ENCODE data around the gene QDPR. TPM values are rescaled to one million over a fixed set of nuclear protein-coding genes. Genes with fewer than 3 reads are reported as not detected.

The QDPR gene
- total RNA-seq, 1 donor from 2014 or later: 52.4 TPM

GRCh38 chr4:17489721-17490120 lies 22.2 kb downstream of the QDPR start:
- Mint-ChIP-seq H3K27me3 (no peaks in the 10 kb centered on the region), H3K36me3 (peaks cover 27% of the 10 kb centered on the region), H3K4me1 (ENCODE audit: unreplicated experiment) (peaks cover 4% of the 10 kb centered on the region), H3K4me3 (no peak overlapping the region), H3K27ac (no peak overlapping the region), H3K9me3 (no peaks in the 10 kb centered on the region)
- DNase-seq (ENCODE audit: extremely low spot score, unreplicated experiment): no peak
- TF ChIP-seq, protein P1, sequence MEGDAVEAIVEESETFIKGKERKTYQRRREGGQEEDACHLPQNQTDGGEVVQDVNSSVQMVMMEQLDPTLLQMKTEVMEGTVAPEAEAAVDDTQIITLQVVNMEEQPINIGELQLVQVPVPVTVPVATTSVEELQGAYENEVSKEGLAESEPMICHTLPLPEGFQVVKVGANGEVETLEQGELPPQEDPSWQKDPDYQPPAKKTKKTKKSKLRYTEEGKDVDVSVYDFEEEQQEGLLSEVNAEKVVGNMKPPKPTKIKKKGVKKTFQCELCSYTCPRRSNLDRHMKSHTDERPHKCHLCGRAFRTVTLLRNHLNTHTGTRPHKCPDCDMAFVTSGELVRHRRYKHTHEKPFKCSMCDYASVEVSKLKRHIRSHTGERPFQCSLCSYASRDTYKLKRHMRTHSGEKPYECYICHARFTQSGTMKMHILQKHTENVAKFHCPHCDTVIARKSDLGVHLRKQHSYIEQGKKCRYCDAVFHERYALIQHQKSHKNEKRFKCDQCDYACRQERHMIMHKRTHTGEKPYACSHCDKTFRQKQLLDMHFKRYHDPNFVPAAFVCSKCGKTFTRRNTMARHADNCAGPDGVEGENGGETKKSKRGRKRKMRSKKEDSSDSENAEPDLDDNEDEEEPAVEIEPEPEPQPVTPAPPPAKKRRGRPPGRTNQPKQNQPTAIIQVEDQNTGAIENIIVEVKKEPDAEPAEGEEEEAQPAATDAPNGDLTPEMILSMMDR (conservative IDR thresholded peaks at IDR 0.05): no peak

DNA sequence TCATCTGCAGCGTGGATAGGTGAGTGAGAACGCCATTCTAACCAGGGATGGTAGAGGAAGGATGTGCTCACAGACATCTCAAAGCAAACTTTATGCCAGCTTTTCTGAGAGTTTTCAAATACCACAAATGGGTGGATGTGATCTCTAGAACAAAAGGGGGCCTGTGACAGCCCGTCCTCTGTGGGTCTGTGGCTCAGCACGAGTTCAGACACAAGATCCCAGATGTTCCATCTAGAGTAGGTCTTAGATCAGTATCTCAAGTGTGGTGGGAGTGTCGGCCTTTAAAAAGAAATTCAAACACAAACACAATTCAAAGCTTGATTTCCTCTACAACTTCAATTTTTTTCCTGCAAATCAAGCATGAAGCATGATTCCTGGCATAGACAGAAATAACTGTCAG lies 22.8 kb downstream of the QDPR start:
- no peaks in the 10 kb centered on the region for H3K27me3 Mint-ChIP-seq
- no peak for DNase-seq (ENCODE audit: extremely low spot score, unreplicated experiment)
- H3K36me3 Mint-ChIP-seq: peaks cover 27% of the 10 kb centered on the region
- TF ChIP-seq, protein P1 (conservative IDR thresholded peaks at IDR 0.05): no peak
- no peaks in the 10 kb centered on the region for H3K9me3 Mint-ChIP-seq
- no peak overlapping the region for H3K4me3 Mint-ChIP-seq
- H3K27ac Mint-ChIP-seq: no peak overlapping the region
- H3K4me1 Mint-ChIP-seq (ENCODE audit: unreplicated experiment): peaks cover 4% of the 10 kb centered on the region

DNA sequence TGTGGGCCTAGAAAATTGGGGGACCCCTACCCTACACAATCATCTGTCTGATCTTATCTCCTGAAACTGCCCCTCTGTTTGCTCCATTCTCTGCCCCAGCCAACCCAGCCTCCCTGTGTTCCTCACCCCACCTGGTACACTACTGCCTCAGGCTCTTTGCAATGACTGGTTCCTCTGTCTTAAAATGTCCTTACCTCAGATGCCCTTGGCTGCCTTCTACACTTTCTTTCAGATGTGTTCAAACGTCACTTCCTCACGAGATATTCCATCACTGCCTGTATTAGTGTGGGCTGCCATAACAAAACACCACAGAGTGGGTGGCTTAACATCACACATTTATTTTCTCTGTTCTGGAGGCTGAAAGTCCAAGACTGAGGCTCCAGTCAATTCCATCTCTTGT lies 29.2 kb downstream of the QDPR start:
- no peak for DNase-seq (ENCODE audit: extremely low spot score, unreplicated experiment)
- Mint-ChIP-seq H3K4me1 (ENCODE audit: unreplicated experiment) (no peaks in the 10 kb centered on the region), H3K4me3 (no peak overlapping the region), H3K27me3 (no peaks in the 10 kb centered on the region), H3K9me3 (no peaks in the 10 kb centered on the region), H3K27ac (no peak overlapping the region), H3K36me3 (peaks cover 15% of the 10 kb centered on the region)
- TF ChIP-seq, protein P1 (conservative IDR thresholded peaks at IDR 0.05): no peak

- TF ChIP-seq, protein P1 (conservative IDR thresholded peaks at IDR 0.05): no peak
- Mint-ChIP-seq H3K27ac (no peak overlapping the region), H3K36me3 (peaks cover 8% of the 10 kb centered on the region), H3K4me1 (ENCODE audit: unreplicated experiment) (peaks cover 6% of the 10 kb centered on the region), H3K4me3 (no peak overlapping the region), H3K9me3 (no peaks in the 10 kb centered on the region), H3K27me3 (no peaks in the 10 kb centered on the region)
- no peak for DNase-seq (ENCODE audit: extremely low spot score, unreplicated experiment)
Measured at GRCh38 chr4:17480955-17481354, 30.9 kb downstream of the QDPR start.

- Mint-ChIP-seq H3K27ac (no peak overlapping the region), H3K36me3 (peaks cover 7% of the 10 kb centered on the region), H3K9me3 (no peaks in the 10 kb centered on the region), H3K4me1 (ENCODE audit: unreplicated experiment) (peaks cover 6% of the 10 kb centered on the region), H3K27me3 (no peaks in the 10 kb centered on the region), H3K4me3 (no peak overlapping the region)
- TF ChIP-seq, protein P1 (conservative IDR thresholded peaks at IDR 0.05): no peak
- no peak for DNase-seq (ENCODE audit: extremely low spot score, unreplicated experiment)
Measured at GRCh38 chr4:17480210-17480927, 31.5 kb downstream of the QDPR start.
